IMR-90 (cell line): ENCODE results near the gene INCA1. TPM values are rescaled to one million over a fixed set of nuclear protein-coding genes. Genes with fewer than 3 reads are reported as not detected.

Source experiments
- ATAC-seq: fragments of 200-7000 bp; cut with Tn5 transposase; 2 replicates; pipeline ENCODE4 v1.9.1; 2020; ENCODE audit warnings: low read depth, mild to moderate bottlenecking, moderate library complexity
- BruUV-seq: library from RNA; stranded (reverse); fragments of 400-500 nt; replicated peaks from 2 replicates; lab custom pipeline; 2021; lab: Mats Ljungman, UMichigan
- CTCF ChIA-PET: fragments of 300-600 bp; formaldehyde crosslinking; extraction: SDS; loops from one replicate; lab custom pipeline; 2021; ENCODE audit warnings: antibody characterized with exemption; lab: Yijun Ruan, JAX
- POLR2A ChIA-PET: fragments of 300-600 bp; sonication (Branson Sonifier 250); formaldehyde crosslinking; loops from one replicate; lab custom pipeline; 2022; ENCODE audit warnings: antibody characterized with exemption; ENCODE audit not compliant: unreplicated experiment; lab: Charles Lee
- DNase-seq: peaks from one replicate; pipeline ENCODE4 v3.0.0; 2013
- H2AFZ ChIP-seq: replicated peaks from 2 replicates; pipeline ENCODE3; 2013; ENCODE audit warnings: low read length, mild to moderate bottlenecking; ENCODE audit not compliant: poor library complexity
- H2AK5ac ChIP-seq: 2 replicates; pipeline ENCODE4 v1.6.1; 2013; ENCODE audit warnings: low read depth, low read length, inconsistent platforms
- H2AK9ac ChIP-seq: replicated peaks from 2 replicates; pipeline ENCODE3; 2013; ENCODE audit warnings: mild to moderate bottlenecking, low read depth, low read length, moderate library complexity; ENCODE audit not compliant: poor library complexity
- H2BK120ac ChIP-seq: 2 replicates; pipeline ENCODE4 v1.6.1; 2013; ENCODE audit warnings: low read depth, low read length, inconsistent platforms
- H2BK15ac ChIP-seq: 3 replicates; pipeline ENCODE4 v1.6.1; 2013; ENCODE audit warnings: low read depth, low read length, inconsistent platforms
- H2BK20ac ChIP-seq: 2 replicates; pipeline ENCODE4 v1.6.1; 2013; ENCODE audit warnings: low read depth, mild to moderate bottlenecking, inconsistent platforms, low read length, moderate library complexity
- H2BK5ac ChIP-seq: 2 replicates; pipeline ENCODE4 v1.6.1; 2013; ENCODE audit warnings: mild to moderate bottlenecking, low read depth, low read length, inconsistent platforms; ENCODE audit not compliant: poor library complexity, severe bottlenecking
- H3K14ac ChIP-seq: replicated peaks from 2 replicates; pipeline ENCODE4 v1.6.1; 2013; ENCODE audit warnings: low read depth, low read length, inconsistent platforms
- H3K18ac ChIP-seq: 2 replicates; pipeline ENCODE4 v1.6.1; 2013; ENCODE audit warnings: low read depth, low read length, control low read depth
- H3K23ac ChIP-seq: 2 replicates; pipeline ENCODE4 v1.6.1; 2013; ENCODE audit warnings: low read depth, low read length, inconsistent platforms
- H3K27ac ChIP-seq: 2 replicates; pipeline ENCODE4 v1.5.1; 2013; ENCODE audit warnings: mild to moderate bottlenecking, control low read depth, low read length; ENCODE audit not compliant: insufficient read depth
- H3K27me3 ChIP-seq: 2 replicates; pipeline ENCODE4 v1.6.1; 2013; ENCODE audit warnings: low read length; ENCODE audit not compliant: control insufficient read depth, insufficient read depth
- H3K36me3 ChIP-seq: 2 replicates; pipeline ENCODE4 v1.6.1; 2013; ENCODE audit warnings: low read length, mixed read lengths; ENCODE audit not compliant: control insufficient read depth, insufficient read depth
- H3K4ac ChIP-seq: 2 replicates; pipeline ENCODE4 v1.6.1; 2013; ENCODE audit warnings: low read depth, low read length, inconsistent platforms
- H3K4me1 ChIP-seq: 2 replicates; pipeline ENCODE4 v1.6.1; 2013; ENCODE audit warnings: low read length, mixed read lengths; ENCODE audit not compliant: control insufficient read depth, insufficient read depth
- H3K4me2 ChIP-seq: 2 replicates; pipeline ENCODE4 v1.6.1; 2013; ENCODE audit warnings: low read depth, mild to moderate bottlenecking, control low read depth, low read length, moderate library complexity
- H3K4me3 ChIP-seq: 2 replicates; pipeline ENCODE4 v1.5.1; 2013; ENCODE audit warnings: low read depth, mild to moderate bottlenecking, control low read depth, low read length, moderate library complexity; ENCODE audit not compliant: insufficient read depth
- H3K56ac ChIP-seq: 2 replicates; pipeline ENCODE4 v1.6.1; 2013; ENCODE audit warnings: low read length, inconsistent platforms; ENCODE audit not compliant: insufficient read depth; ENCODE audit errors: extremely low read depth
- H3K79me1 ChIP-seq, 2 experiments: 2 replicates each; pipeline ENCODE4 v1.6.1; 2013; ENCODE audit warnings: low read length in 2 of 2, inconsistent platforms in 1 of 2, low read depth in 1 of 2
- H3K9ac ChIP-seq: 2 replicates; pipeline ENCODE4 v1.6.1; 2013; ENCODE audit warnings: low read depth, low read length, control low read depth
- H3K9me1 ChIP-seq: 2 replicates; pipeline ENCODE4 v1.6.1; 2013; ENCODE audit warnings: low read length, inconsistent platforms; ENCODE audit not compliant: insufficient read depth
- H3K9me3 ChIP-seq: 2 replicates; pipeline ENCODE4 v1.6.1; 2013; ENCODE audit warnings: low read length; ENCODE audit not compliant: control insufficient read depth, insufficient read depth
- H4K20me1 ChIP-seq: 2 replicates; pipeline ENCODE4 v1.6.1; 2013; ENCODE audit warnings: low read length, inconsistent platforms; ENCODE audit not compliant: insufficient read depth
- H4K5ac ChIP-seq: 2 replicates; pipeline ENCODE4 v1.6.1; 2013; ENCODE audit warnings: mild to moderate bottlenecking, low read depth, low read length, control low read depth
- H4K8ac ChIP-seq, 2 experiments: 2 replicates each; pipeline ENCODE4 v1.6.1; 2013; ENCODE audit warnings: low read depth in 2 of 2, low read length in 2 of 2, control low read depth in 1 of 2, inconsistent platforms in 1 of 2
- H4K91ac ChIP-seq: 2 replicates; pipeline ENCODE4 v1.6.1; 2013; ENCODE audit warnings: low read depth, low read length, inconsistent platforms; ENCODE audit not compliant: insufficient read depth
- SMC3 ChIP-seq: fragments of 150-350 bp; IDR thresholded peaks from 2 replicates; pipeline ENCODE4 v1.6.1; 2016; ENCODE audit warnings: low read depth, mild to moderate bottlenecking, antibody characterized with exemption, low read length, moderate library complexity
- WGBS, 2 experiments: methylation state at CpG; one replicate each; pipeline versions ENCODE4 v1.1.5 to v1.1.7; 2013; ENCODE audit warnings: missing lambda C conversion rate in 2 of 2; ENCODE audit not compliant: insufficient read length in 1 of 2; ENCODE audit errors: extremely low coverage in 2 of 2; 5-methylcytosine and 5-hydroxymethylcytosine counted together
- dilution Hi-C: fragments of 300-500 bp; cut with HindIII; formaldehyde crosslinking; loops from one replicate; pipeline ENCODE4 v1.14.3; 2018; ENCODE audit warnings: low sequenced_read_pairs; ENCODE audit not compliant: unreplicated experiment
- in situ Hi-C: fragments of 300-500 bp; cut with MboI; formaldehyde crosslinking; loops from 3 replicates; pipeline ENCODE4 v1.14.3; 2019; ENCODE audit warnings: low sequenced_read_pairs, inconsistent platforms, mixed read lengths
- intact Hi-C: fragments of 100-400 bp; cut with micrococcal nuclease; formaldehyde crosslinking; loops from 2 replicates; pipeline ENCODE4 v1.10.0; 2022
- polyA plus RNA-seq, 3 experiments: library from polyadenylated mRNA; depleted of rRNA; stranded (reverse); fragments of >200 nt; gene quantifications; 2 replicates each; pipeline ENCODE4 v1.2.3, GENCODE V29; 2012; ENCODE audit warnings: low replicate concordance in 1 of 3
- total RNA-seq: library from RNA; depleted of rRNA; stranded (reverse); fragments of >200 nt; gene quantifications from 2 replicates; pipeline ENCODE4 v1.2.3, GENCODE V29; 2012

The INCA1 gene
- total and polyA plus RNA-seq, 2 of the 4 experiments (the other 2 are of a cell fraction) = 0.18 to 0.51 TPM

DNA sequence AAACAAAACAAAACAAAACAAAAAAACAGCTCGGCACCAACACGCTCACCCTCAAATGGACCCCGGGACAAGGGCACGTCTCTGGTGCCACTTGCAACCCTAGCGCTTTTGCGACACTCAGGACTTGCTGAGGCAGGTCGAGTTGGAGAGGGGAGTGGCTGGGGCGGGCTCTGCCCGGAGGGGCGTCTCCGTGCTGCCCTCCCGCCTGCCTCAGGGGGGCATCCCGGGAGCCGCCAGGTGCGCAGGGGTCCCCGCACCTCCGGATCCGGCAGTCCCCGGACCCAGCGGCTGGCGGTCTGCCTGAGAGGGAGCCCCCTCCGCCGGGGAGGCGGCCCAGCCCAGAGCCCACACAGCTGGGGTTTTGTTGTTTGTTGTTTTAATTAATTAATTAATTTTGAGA lies 38.0 kb upstream of the INCA1 start, which contains the start of gene SLC52A1:
Gene SLC52A1, minus strand, starts transcription at position 112 of the 400 bp plus-strand sequence. CDS start 820 bp downstream, outside the sequence.
- H3K23ac ChIP-seq = no peak within 1 kb of the TSS
- H3K9me1 ChIP-seq = no peaks in the 10 kb centered on the region
- no peaks in the 10 kb centered on the region for H3K36me3 ChIP-seq
- no peak for TF ChIP-seq SMC3
- 28% methylated on average over 6 of the region's 24 CpGs; no CpG with 5 or more reads in 1 of the 2 experiments for WGBS, 2 experiments
- ATAC-seq (no peak), DNase-seq (no peak)
- H3K79me1 ChIP-seq = no peaks in the 10 kb centered on the region
- H3K27me3 ChIP-seq = peaks cover 9% of the 10 kb centered on the region
- BruUV-seq = no TSS peak
- H3K27ac ChIP-seq = no peak within 1 kb of the TSS
- peak within 1 kb of the TSS; percentile 61 for H2AFZ ChIP-seq
- no peak within 1 kb of the TSS for H4K5ac ChIP-seq
- H4K8ac ChIP-seq = no peak within 1 kb of the TSS
- intact Hi-C loops (no loop called here), in situ Hi-C loops (no loop called here), dilution Hi-C loops (no loop called here)
- peak within 1 kb of the TSS; percentile 42 for H2AK9ac ChIP-seq
- H4K20me1 ChIP-seq = no peaks in the 10 kb centered on the region
- H2BK20ac ChIP-seq = no peak within 1 kb of the TSS
- H3K14ac ChIP-seq = no peak within 1 kb of the TSS
- H3K9ac ChIP-seq = no peak within 1 kb of the TSS
- H2BK15ac ChIP-seq = no peak within 1 kb of the TSS
- H3K18ac ChIP-seq = no peak within 1 kb of the TSS
- peak within 1 kb of the TSS; percentile 8; the same call in 1 of the 2 replicates for H3K4me3 ChIP-seq
- H3K56ac ChIP-seq = no peak within 1 kb of the TSS
- H3K4ac ChIP-seq = no peak within 1 kb of the TSS
- H3K4me2 ChIP-seq = peak within 1 kb of the TSS; percentile 70; the same call in 1 of the 2 replicates
- no peak within 1 kb of the TSS for H2BK120ac ChIP-seq
- ChIA-PET POLR2A (no interaction called here), CTCF (interaction anchor here (0.6 to 0.7 kb wide), 2 partner anchors 26 to 75 kb away, joined by 3 to 4 read pairs; no protein-coding TSS in a partner anchor)
- no peak within 1 kb of the TSS for H2AK5ac ChIP-seq
- H4K91ac ChIP-seq = no peak within 1 kb of the TSS
- no peaks in the 10 kb centered on the region for H3K9me3 ChIP-seq
- H2BK5ac ChIP-seq = no peak within 1 kb of the TSS
- H3K4me1 ChIP-seq = no peaks in the 10 kb centered on the region
